Body of pancreas (tissue), 4 donors: ENCODE data around the gene PIP5K1A. TPM values are rescaled to one million over a fixed set of nuclear protein-coding genes. Genes with fewer than 3 reads are reported as not detected.

Experiments used
- ATAC-seq: fragments of 150-250 bp; one replicate; pipeline ENCODE4 v1.9.1; 2016
- DNase-seq, 4 donors: peaks; one replicate each; pipeline ENCODE4 v3.0.0-alpha.2; 2019
- H3K27ac ChIP-seq, 4 donors: fragments of 200-600 bp; sonication (generic); 1 replicate in 3 of 4; 2 replicates in 1 of 4; pipeline versions ENCODE4 v1.5.1 to v1.6.1; 2016 to 2019; ENCODE audit warnings: mild to moderate bottlenecking in 1 of 4, mixed read lengths in 1 of 4, moderate library complexity in 1 of 4
- H3K27me3 ChIP-seq, 2 donors: fragments of 200-600 bp; sonication (generic); one replicate each; pipeline ENCODE4 v1.6.0; 2016; ENCODE audit warnings: mild to moderate bottlenecking in 1 of 2
- H3K36me3 ChIP-seq, 2 donors: fragments of 200-600 bp; sonication (generic); replicated peaks in 1 of 2; 2 replicates each; pipeline ENCODE4 v1.5.1; 2016; ENCODE audit warnings: low read depth in 2 of 2; ENCODE audit not compliant: insufficient read depth in 1 of 2
- H3K4me1 ChIP-seq: fragments of 200-600 bp; sonication (generic); one replicate; pipeline ENCODE4 v1.6.0; 2016
- H3K4me3 ChIP-seq, 2 donors: fragments of 200-600 bp; sonication (generic); 1 replicate in 1 of 2; 2 replicates in 1 of 2; pipeline ENCODE4 v1.5.1; 2016 to 2019
- H3K9me3 ChIP-seq, 3 donors: fragments of 200-600 bp; sonication (generic); 1 replicate in 2 of 3; 2 replicates in 1 of 3; pipeline ENCODE4 v1.5.1; 2016
- POLR2A ChIP-seq, 3 donors: fragments of 450-650 bp; IDR thresholded peaks; one replicate each; pipeline ENCODE4 v1.6.1; 2016; ENCODE audit warnings: antibody characterized with exemption in 3 of 3, mild to moderate bottlenecking in 2 of 3
- WGBS, 2 donors: methylation state at CpG; one replicate each; pipeline ENCODE4 v1.1.5; 2017; 5-methylcytosine and 5-hydroxymethylcytosine counted together
- intact Hi-C: fragments of 100-400 bp; cut with DNase I; formaldehyde crosslinking; loops from one replicate; pipeline ENCODE4 v1.15.1; 2023
- total RNA-seq, 2 donors: library from RNA; depleted of rRNA; stranded (reverse); fragments of >200 nt; gene quantifications; one replicate each; pipeline ENCODE4 v1.1.0, GENCODE V29; 2016
- TF ChIP-seq, protein P1 (sequence below), 7 experiments: fragments of 450-650 bp in 4 of 7; fragments of 200-600 bp in 3 of 7; sonication (generic) in 3 of 7; IDR thresholded peaks; one replicate each; pipeline ENCODE4 v1.5.1; 2016 to 2019; ENCODE audit warnings: antibody characterized with exemption in 7 of 7

The PIP5K1A gene
- total RNA-seq, 2 donors from 2014 or later: 19.5 to 51.4 TPM

DNA sequence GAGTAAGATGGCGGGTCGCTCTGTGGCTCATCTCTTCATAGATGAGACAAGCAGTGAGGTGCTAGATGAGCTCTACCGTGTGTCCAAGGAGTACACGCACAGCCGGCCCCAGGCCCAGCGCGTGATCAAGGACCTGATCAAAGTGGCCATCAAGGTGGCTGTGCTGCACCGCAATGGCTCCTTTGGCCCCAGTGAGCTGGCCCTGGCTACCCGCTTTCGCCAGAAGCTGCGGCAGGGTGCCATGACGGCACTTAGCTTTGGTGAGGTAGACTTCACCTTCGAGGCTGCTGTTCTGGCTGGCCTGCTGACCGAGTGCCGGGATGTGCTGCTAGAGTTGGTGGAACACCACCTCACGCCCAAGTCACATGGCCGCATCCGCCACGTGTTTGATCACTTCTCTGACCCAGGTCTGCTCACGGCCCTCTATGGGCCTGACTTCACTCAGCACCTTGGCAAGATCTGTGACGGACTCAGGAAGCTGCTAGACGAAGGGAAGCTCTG lies 39.6 kb upstream of the PIP5K1A start:
- Histone ChIP-seq H3K27ac (no peak overlapping the region), H3K27me3 (no peaks in the 10 kb centered on the region), H3K36me3 (peaks cover 3% of the 10 kb centered on the region in 2 donors), H3K9me3 (no peaks in the 10 kb centered on the region), H3K4me3 (no peak overlapping the region), H3K4me1 (no peaks in the 10 kb centered on the region)
- intact Hi-C loops: loop anchor here (10.0 kb wide), 1 partner anchor 64 kb away; no protein-coding TSS in a partner anchor
- DNase-seq (peak in 1 of 4 donors; percentile 12), ATAC-seq (no peak)
- 84 to 93% methylated on average over 12 to 22 of the region's 22 CpGs for WGBS, 2 donors
- no peak for TF ChIP-seq POLR2A (IDR thresholded peaks at IDR 0.05)
- TF ChIP-seq, protein P1, sequence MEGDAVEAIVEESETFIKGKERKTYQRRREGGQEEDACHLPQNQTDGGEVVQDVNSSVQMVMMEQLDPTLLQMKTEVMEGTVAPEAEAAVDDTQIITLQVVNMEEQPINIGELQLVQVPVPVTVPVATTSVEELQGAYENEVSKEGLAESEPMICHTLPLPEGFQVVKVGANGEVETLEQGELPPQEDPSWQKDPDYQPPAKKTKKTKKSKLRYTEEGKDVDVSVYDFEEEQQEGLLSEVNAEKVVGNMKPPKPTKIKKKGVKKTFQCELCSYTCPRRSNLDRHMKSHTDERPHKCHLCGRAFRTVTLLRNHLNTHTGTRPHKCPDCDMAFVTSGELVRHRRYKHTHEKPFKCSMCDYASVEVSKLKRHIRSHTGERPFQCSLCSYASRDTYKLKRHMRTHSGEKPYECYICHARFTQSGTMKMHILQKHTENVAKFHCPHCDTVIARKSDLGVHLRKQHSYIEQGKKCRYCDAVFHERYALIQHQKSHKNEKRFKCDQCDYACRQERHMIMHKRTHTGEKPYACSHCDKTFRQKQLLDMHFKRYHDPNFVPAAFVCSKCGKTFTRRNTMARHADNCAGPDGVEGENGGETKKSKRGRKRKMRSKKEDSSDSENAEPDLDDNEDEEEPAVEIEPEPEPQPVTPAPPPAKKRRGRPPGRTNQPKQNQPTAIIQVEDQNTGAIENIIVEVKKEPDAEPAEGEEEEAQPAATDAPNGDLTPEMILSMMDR (IDR thresholded peaks at IDR 0.05): no peak

DNA sequence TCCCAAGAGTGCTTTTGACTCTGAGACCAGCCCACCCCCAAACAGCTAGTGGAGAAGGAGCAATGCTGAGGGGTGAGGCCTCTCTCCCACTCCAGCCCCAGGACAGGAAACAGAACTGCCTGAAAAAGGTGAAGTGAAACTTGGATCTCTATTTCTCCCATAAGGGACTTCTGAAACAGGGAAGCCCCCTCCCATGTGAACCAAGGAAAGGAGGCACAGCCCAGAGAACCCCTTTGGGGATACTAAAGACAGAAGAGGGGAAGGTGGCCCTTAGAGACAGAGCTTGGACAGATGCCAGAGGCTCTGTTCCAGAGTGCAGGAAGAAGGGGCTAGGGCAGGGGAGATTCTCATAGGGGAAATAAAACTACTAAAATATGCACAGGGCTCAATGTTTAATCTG lies 39.0 kb upstream of the PIP5K1A start:
- DNase-seq (no peak), ATAC-seq (no peak)
- intact Hi-C loops: loop anchor here (10.0 kb wide), 1 partner anchor 65 kb away; no protein-coding TSS in a partner anchor
- no peaks in the 10 kb centered on the region for H3K9me3 ChIP-seq
- no peak overlapping the region for H3K27ac ChIP-seq
- H3K27me3 ChIP-seq: no peaks in the 10 kb centered on the region
- TF ChIP-seq, protein P1 (IDR thresholded peaks at IDR 0.05): no peak
- TF ChIP-seq POLR2A (IDR thresholded peaks at IDR 0.05): no peak
- peaks cover 5% of the 10 kb centered on the region for H3K4me1 ChIP-seq
- H3K36me3 ChIP-seq: peaks cover 3% of the 10 kb centered on the region in 2 donors
- no peak overlapping the region for H3K4me3 ChIP-seq

DNA sequence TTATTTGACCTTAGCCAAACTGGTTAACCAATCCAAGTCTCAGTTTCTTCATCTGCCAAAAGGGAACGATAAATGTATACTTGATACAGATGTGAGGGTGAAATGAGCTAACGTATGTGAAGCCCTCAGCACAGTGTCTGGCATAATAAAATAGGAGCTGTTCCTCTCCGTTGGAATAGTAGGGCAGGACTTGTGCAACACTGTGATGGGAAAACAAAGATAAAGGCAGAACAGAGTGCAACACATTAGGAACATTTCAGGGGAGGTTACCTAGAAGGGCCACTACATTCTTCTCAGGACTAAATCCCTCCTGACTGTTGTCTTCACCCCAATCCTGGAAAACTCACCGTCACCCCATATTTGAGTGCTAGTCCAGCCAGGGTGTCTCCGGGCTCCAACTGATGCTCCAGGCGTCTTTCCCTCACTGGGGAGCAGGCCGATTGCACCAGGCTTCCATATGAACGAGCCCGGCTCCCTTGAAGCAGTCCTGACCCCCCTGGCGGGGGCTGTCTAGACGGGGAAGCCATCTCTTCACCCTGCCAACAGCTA lies 33.5 kb upstream of the PIP5K1A start:
- Histone ChIP-seq H3K27ac (peak overlapping the region; percentile 55 to 74 (median 64)), H3K4me3 (peak overlapping the region in 1 of 2 donors; percentile 20), H3K36me3 (peaks cover 3% of the 10 kb centered on the region in 2 donors), H3K4me1 (peaks cover 24% of the 10 kb centered on the region), H3K9me3 (no peaks in the 10 kb centered on the region), H3K27me3 (no peaks in the 10 kb centered on the region)
- intact Hi-C loops: no loop called here
- DNase-seq (peak in 1 of 4 donors; percentile 36), ATAC-seq (peak; percentile 7)
- TF ChIP-seq, protein P1 (IDR thresholded peaks at IDR 0.05): no peak
- TF ChIP-seq POLR2A (IDR thresholded peaks at IDR 0.05): no peak
- WGBS, 2 donors: 16 to 25% methylated on average over 10 to 11 of the region's 11 CpGs

DNA sequence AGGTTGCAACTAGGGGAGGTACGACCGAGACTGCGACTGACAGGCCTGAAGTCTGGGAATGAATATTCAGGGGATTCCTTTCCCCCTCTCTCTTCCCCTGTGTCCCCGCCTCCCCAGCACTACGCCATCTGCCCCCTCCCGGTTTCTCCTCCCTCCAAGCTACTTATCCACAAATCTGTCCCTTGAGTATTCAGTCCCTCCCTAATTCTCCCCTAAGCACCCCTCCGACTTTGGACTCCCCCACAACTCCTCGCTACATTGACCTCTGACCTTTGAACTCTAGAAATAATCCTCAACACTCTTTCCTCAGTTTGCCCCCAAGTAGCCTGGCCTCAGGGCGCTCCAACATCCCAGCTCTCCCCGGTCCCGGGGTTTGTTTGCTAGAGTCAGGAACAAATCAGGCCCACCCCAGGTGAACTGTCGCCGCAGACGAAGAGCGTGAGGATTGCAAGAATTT lies 33.0 kb upstream of the PIP5K1A start:
- intact Hi-C loops: no loop called here
- ATAC-seq: peak; percentile 25

More for the DNA sequence above, 33.0 kb upstream of the PIP5K1A start:
- DNase-seq: peak in 2 of 4 donors; percentile 31 to 39
- Histone ChIP-seq H3K9me3 (no peaks in the 10 kb centered on the region), H3K27me3 (no peaks in the 10 kb centered on the region), H3K4me1 (peaks cover 24% of the 10 kb centered on the region), H3K27ac (peak overlapping the region; percentile 55 to 74 (median 64)), H3K36me3 (peaks cover 3% of the 10 kb centered on the region in 2 donors), H3K4me3 (peak overlapping the region; percentile 20 to 59)
- WGBS, 2 donors: 3 to 4% methylated on average over 15 of the region's 15 CpGs
- TF ChIP-seq, protein P1 (IDR thresholded peaks at IDR 0.05): no peak
- TF ChIP-seq POLR2A (IDR thresholded peaks at IDR 0.05): no peak
